NCI-H2196 treated with DMSO at 0.1 percent for 48 hours (cell line): ENCODE data around the gene CLSTN1.
A peak's percentile ranks its signal among the peaks of the same experiment; 100 is the strongest.

Experiments used
- DNase-seq: peaks from one replicate; lab custom pipeline; 2025; ENCODE audit not compliant: unreplicated experiment; lab: John Stamatoyannopoulos, UW

The CLSTN1 gene

GRCh38 chr1:9688599-9688998 lies 135.2 kb downstream of the CLSTN1 start:
- no peak for DNase-seq

GRCh38 chr1:9687874-9688582 lies 135.7 kb downstream of the CLSTN1 start:
- DNase-seq = no peak

- peak; percentile 41 for DNase-seq
These were observed 136.5 kb downstream of the CLSTN1 start for GRCh38 chr1:9687120-9687873.

- DNase-seq = no peak
These were observed 139.0 kb downstream of the CLSTN1 start for GRCh38 chr1:9684801-9685200.

- DNase-seq = no peak
These were observed 142.9 kb downstream of the CLSTN1 start for GRCh38 chr1:9680828-9681227.

- no peak for DNase-seq
These were observed 143.7 kb downstream of the CLSTN1 start for GRCh38 chr1:9680091-9680490.
